Liver (tissue), 9 donors: ENCODE results near the gene WWP2. TPM values are rescaled to one million over a fixed set of nuclear protein-coding genes. Genes with fewer than 3 reads are reported as not detected.
"Not testable (repeated sequence)": the region's sequence is repeated elsewhere in the genome, so short reads cannot be mapped to it uniquely, and the experiment has no call there.

Experiments used
- DNase-seq: peaks from one replicate; pipeline ENCODE4 v3.0.0-alpha.2; 2017; ENCODE audit warnings: low spot score
- H3K27ac ChIP-seq, 2 donors: one replicate each; pipeline ENCODE4 v1.7.0; 2013; ENCODE audit warnings: inconsistent platforms in 2 of 2, low read length in 2 of 2, control low read depth in 1 of 2, low read depth in 1 of 2, mild to moderate bottlenecking in 1 of 2
- H3K27me3 ChIP-seq, 4 donors: one replicate each; pipeline versions ENCODE4 v1.6.1 to v1.7.0; 2013; ENCODE audit warnings: low read length in 3 of 4, inconsistent platforms in 1 of 4, mild to moderate bottlenecking in 1 of 4, moderate library complexity in 1 of 4; ENCODE audit not compliant: control insufficient read depth in 4 of 4, insufficient read depth in 4 of 4
- H3K36me3 ChIP-seq, 4 donors: one replicate each; pipeline versions ENCODE4 v1.6.1 to v1.7.0; 2013; ENCODE audit warnings: low read length in 3 of 4, mild to moderate bottlenecking in 3 of 4, low read depth in 1 of 4, moderate library complexity in 1 of 4; ENCODE audit not compliant: control insufficient read depth in 4 of 4, insufficient read depth in 3 of 4
- H3K4me1 ChIP-seq, 4 donors: one replicate each; pipeline versions ENCODE4 v1.6.1 to v1.7.0; 2013; ENCODE audit warnings: low read length in 3 of 4, mild to moderate bottlenecking in 3 of 4, moderate library complexity in 1 of 4; ENCODE audit not compliant: control insufficient read depth in 4 of 4, insufficient read depth in 4 of 4
- H3K4me3 ChIP-seq, 3 donors: one replicate each; pipeline versions ENCODE4 v1.6.1 to v1.7.0; 2013; ENCODE audit warnings: low read length in 3 of 3, control low read depth in 1 of 3, low read depth in 1 of 3, mild to moderate bottlenecking in 1 of 3
- H3K9ac ChIP-seq, 2 donors: one replicate each; pipeline ENCODE4 v1.7.0; 2013; ENCODE audit warnings: low read length in 2 of 2, mild to moderate bottlenecking in 2 of 2, moderate library complexity in 2 of 2, control low read depth in 1 of 2, low read depth in 1 of 2
- H3K9me3 ChIP-seq, 4 donors: one replicate each; pipeline versions ENCODE4 v1.6.1 to v1.7.0; 2013; ENCODE audit warnings: low read length in 3 of 4; ENCODE audit not compliant: control insufficient read depth in 4 of 4
- ATF3 ChIP-seq: IDR thresholded peaks from 2 replicates; pipeline ENCODE4 v1.6.1; 2016; ENCODE audit warnings: antibody characterized with exemption
- EGR1 ChIP-seq, 2 donors: IDR thresholded peaks; 2 replicates each; pipeline ENCODE4 v1.6.1; 2016 to 2018; ENCODE audit warnings: antibody characterized with exemption in 2 of 2, low read depth in 2 of 2
- FOXA1 ChIP-seq: IDR thresholded peaks from 2 replicates; pipeline ENCODE4 v1.6.1; 2016; ENCODE audit warnings: antibody characterized with exemption
- FOXA2 ChIP-seq: IDR thresholded peaks from 2 replicates; pipeline ENCODE4 v1.6.1; 2016; ENCODE audit warnings: antibody characterized with exemption
- GABPA ChIP-seq, 2 donors: IDR thresholded peaks in 1 of 2; conservative IDR thresholded peaks in 1 of 2; 2 replicates each; pipeline ENCODE4 v1.6.1; 2016; ENCODE audit warnings: antibody characterized with exemption in 2 of 2, mild to moderate bottlenecking in 1 of 2, moderate library complexity in 1 of 2
- HNF4A ChIP-seq, 2 donors: conservative IDR thresholded peaks; 2 replicates each; pipeline ENCODE4 v1.6.1; 2016; ENCODE audit warnings: antibody characterized with exemption in 2 of 2, mild to moderate bottlenecking in 2 of 2
- HNF4G ChIP-seq: IDR thresholded peaks from 2 replicates; pipeline ENCODE4 v1.6.1; 2016; ENCODE audit warnings: antibody characterized with exemption
- JUND ChIP-seq, 2 donors: IDR thresholded peaks; 2 replicates each; pipeline ENCODE4 v1.6.1; 2016; ENCODE audit warnings: antibody characterized with exemption in 2 of 2
- NR2F2 ChIP-seq: IDR thresholded peaks from 2 replicates; pipeline ENCODE4 v1.6.1; 2016; ENCODE audit warnings: antibody characterized with exemption
- RAD21 ChIP-seq, 2 donors: IDR thresholded peaks; 2 replicates each; pipeline ENCODE4 v1.6.1; 2016; ENCODE audit warnings: antibody characterized with exemption in 2 of 2, mild to moderate bottlenecking in 2 of 2
- RXRA ChIP-seq, 2 donors: IDR thresholded peaks; 2 replicates each; pipeline ENCODE4 v1.6.1; 2017 to 2018; ENCODE audit warnings: antibody characterized with exemption in 2 of 2, mild to moderate bottlenecking in 1 of 2
- SP1 ChIP-seq: IDR thresholded peaks from 2 replicates; pipeline ENCODE4 v1.6.1; 2018; ENCODE audit warnings: antibody characterized with exemption, mild to moderate bottlenecking
- TAF1 ChIP-seq: conservative IDR thresholded peaks from 2 replicates; pipeline ENCODE4 v1.6.1; 2016; ENCODE audit warnings: antibody characterized with exemption, mild to moderate bottlenecking
- YY1 ChIP-seq: IDR thresholded peaks from 2 replicates; pipeline ENCODE4 v1.6.1; 2016; ENCODE audit warnings: antibody characterized with exemption, mild to moderate bottlenecking
- WGBS: extraction: QIAGEN DNeasy Blood & Tissue Kit; methylation state at CpG from one replicate; pipeline ENCODE4 v1.1.7; 2013; 5-methylcytosine and 5-hydroxymethylcytosine counted together
- polyA plus RNA-seq, 2 donors: library from polyadenylated mRNA; stranded (reverse) in 1 of 2; unstranded in 1 of 2; fragments of 200-250 nt in 1 of 2; fragments of >200 nt in 1 of 2; fragmentation: Nextera tagmentation in 1 of 2; extraction: Ambion mirVana in 1 of 2; gene quantifications; one replicate each; pipeline versions ENCODE4 v1.2.1 to v1.2.3, GENCODE V29; 2013 to 2015
- total RNA-seq, 2 donors: library from RNA; depleted of rRNA; stranded (reverse); fragments of >200 nt; gene quantifications; one replicate each; pipeline ENCODE4 v1.2.3, GENCODE V29; 2014
- TF ChIP-seq, protein P1 (sequence below): fragments of 150-350 bp; IDR thresholded peaks from 2 replicates; pipeline ENCODE4 v1.5.1; 2017; ENCODE audit warnings: improper control_type of control experiment, low read depth, low read length; ENCODE audit not compliant: missing input control
- TF ChIP-seq, protein P2 (sequence below): IDR thresholded peaks from 2 replicates; pipeline ENCODE4 v1.6.1; 2016; ENCODE audit warnings: antibody characterized with exemption
- TF ChIP-seq, protein P3 (sequence below): IDR thresholded peaks from 2 replicates; pipeline ENCODE4 v1.6.1; 2016; ENCODE audit warnings: antibody characterized with exemption
- TF ChIP-seq, protein P4 (sequence below): IDR thresholded peaks from 2 replicates; pipeline ENCODE4 v1.6.1; 2016; ENCODE audit warnings: antibody characterized with exemption, mild to moderate bottlenecking
- donor health status: healthy.
- donor health status: healthy.
- donor health status: healthy.
- donor health status: healthy.
- donor health status: healthy.

WWP2 gene
- total and polyA plus RNA-seq, 4 donors, result 8.6 to 22.7 (median 13.6) TPM

GRCh38 chr16:69854776-69855175 lies 92.6 kb downstream of the WWP2 start:
- H3K4me3 ChIP-seq, H3K36me3 ChIP-seq, H3K27me3 ChIP-seq, H3K27ac ChIP-seq, H3K9me3 ChIP-seq, DNase-seq, H3K9ac ChIP-seq: not testable (repeated sequence)
- peaks cover 8 to 15% (median 14%) of the 10 kb centered on the region in 4 donors for H3K4me1 ChIP-seq
- WGBS, result 97% methylated on average over 5 of the region's 5 CpGs

- no peak for DNase-seq
- Histone ChIP-seq H3K4me1 (peaks cover 8 to 15% (median 14%) of the 10 kb centered on the region in 4 donors), H3K27me3 (no peaks in the 10 kb centered on the region), H3K4me3 (no peak overlapping the region), H3K9ac (no peak overlapping the region), H3K27ac (no peak overlapping the region), H3K9me3 (no peaks in the 10 kb centered on the region), H3K36me3 (peaks cover 0 to 3% (median under 1%) of the 10 kb centered on the region in 4 donors)
- WGBS, result 80% methylated on average over 2 of the region's 2 CpGs
- TF ChIP-seq, protein P1, sequence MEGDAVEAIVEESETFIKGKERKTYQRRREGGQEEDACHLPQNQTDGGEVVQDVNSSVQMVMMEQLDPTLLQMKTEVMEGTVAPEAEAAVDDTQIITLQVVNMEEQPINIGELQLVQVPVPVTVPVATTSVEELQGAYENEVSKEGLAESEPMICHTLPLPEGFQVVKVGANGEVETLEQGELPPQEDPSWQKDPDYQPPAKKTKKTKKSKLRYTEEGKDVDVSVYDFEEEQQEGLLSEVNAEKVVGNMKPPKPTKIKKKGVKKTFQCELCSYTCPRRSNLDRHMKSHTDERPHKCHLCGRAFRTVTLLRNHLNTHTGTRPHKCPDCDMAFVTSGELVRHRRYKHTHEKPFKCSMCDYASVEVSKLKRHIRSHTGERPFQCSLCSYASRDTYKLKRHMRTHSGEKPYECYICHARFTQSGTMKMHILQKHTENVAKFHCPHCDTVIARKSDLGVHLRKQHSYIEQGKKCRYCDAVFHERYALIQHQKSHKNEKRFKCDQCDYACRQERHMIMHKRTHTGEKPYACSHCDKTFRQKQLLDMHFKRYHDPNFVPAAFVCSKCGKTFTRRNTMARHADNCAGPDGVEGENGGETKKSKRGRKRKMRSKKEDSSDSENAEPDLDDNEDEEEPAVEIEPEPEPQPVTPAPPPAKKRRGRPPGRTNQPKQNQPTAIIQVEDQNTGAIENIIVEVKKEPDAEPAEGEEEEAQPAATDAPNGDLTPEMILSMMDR, result no peak
- no peak for TF ChIP-seq TAF1
- TF ChIP-seq, protein P2, sequence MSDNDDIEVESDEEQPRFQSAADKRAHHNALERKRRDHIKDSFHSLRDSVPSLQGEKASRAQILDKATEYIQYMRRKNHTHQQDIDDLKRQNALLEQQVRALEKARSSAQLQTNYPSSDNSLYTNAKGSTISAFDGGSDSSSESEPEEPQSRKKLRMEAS, result no peak
- TF ChIP-seq, protein P3, sequence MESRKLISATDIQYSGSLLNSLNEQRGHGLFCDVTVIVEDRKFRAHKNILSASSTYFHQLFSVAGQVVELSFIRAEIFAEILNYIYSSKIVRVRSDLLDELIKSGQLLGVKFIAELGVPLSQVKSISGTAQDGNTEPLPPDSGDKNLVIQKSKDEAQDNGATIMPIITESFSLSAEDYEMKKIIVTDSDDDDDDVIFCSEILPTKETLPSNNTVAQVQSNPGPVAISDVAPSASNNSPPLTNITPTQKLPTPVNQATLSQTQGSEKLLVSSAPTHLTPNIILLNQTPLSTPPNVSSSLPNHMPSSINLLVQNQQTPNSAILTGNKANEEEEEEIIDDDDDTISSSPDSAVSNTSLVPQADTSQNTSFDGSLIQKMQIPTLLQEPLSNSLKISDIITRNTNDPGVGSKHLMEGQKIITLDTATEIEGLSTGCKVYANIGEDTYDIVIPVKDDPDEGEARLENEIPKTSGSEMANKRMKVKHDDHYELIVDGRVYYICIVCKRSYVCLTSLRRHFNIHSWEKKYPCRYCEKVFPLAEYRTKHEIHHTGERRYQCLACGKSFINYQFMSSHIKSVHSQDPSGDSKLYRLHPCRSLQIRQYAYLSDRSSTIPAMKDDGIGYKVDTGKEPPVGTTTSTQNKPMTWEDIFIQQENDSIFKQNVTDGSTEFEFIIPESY, result no peak
- no peak for TF ChIP-seq FOXA2
- no peak for TF ChIP-seq FOXA1
- TF ChIP-seq SP1, result no peak
- TF ChIP-seq, protein P4, sequence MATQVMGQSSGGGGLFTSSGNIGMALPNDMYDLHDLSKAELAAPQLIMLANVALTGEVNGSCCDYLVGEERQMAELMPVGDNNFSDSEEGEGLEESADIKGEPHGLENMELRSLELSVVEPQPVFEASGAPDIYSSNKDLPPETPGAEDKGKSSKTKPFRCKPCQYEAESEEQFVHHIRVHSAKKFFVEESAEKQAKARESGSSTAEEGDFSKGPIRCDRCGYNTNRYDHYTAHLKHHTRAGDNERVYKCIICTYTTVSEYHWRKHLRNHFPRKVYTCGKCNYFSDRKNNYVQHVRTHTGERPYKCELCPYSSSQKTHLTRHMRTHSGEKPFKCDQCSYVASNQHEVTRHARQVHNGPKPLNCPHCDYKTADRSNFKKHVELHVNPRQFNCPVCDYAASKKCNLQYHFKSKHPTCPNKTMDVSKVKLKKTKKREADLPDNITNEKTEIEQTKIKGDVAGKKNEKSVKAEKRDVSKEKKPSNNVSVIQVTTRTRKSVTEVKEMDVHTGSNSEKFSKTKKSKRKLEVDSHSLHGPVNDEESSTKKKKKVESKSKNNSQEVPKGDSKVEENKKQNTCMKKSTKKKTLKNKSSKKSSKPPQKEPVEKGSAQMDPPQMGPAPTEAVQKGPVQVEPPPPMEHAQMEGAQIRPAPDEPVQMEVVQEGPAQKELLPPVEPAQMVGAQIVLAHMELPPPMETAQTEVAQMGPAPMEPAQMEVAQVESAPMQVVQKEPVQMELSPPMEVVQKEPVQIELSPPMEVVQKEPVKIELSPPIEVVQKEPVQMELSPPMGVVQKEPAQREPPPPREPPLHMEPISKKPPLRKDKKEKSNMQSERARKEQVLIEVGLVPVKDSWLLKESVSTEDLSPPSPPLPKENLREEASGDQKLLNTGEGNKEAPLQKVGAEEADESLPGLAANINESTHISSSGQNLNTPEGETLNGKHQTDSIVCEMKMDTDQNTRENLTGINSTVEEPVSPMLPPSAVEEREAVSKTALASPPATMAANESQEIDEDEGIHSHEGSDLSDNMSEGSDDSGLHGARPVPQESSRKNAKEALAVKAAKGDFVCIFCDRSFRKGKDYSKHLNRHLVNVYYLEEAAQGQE, result no peak
- no peak for TF ChIP-seq ATF3
- TF ChIP-seq YY1, result no peak
- no peak for TF ChIP-seq JUND (IDR thresholded peaks at IDR 0.05)
- TF ChIP-seq HNF4G, result no peak
- TF ChIP-seq GABPA (IDR thresholded peaks at IDR 0.05 in 1 of 2, conservative IDR thresholded peaks at IDR 0.05 in 1 of 2), result no peak
- TF ChIP-seq EGR1 (IDR thresholded peaks at IDR 0.05; ENCODE audit: low read depth in 2 of 2), result no peak
- no peak for TF ChIP-seq RXRA (IDR thresholded peaks at IDR 0.05)
- no peak for TF ChIP-seq HNF4A (conservative IDR thresholded peaks at IDR 0.05)
- no peak for TF ChIP-seq NR2F2
- no peak for TF ChIP-seq RAD21 (IDR thresholded peaks at IDR 0.05)
Observed at GRCh38 chr16:69855592-69855991, 93.5 kb downstream of the WWP2 start.
